WTC11 (cell line): ENCODE data around the gene DCUN1D5. TPM values are rescaled to one million over a fixed set of nuclear protein-coding genes. Genes with fewer than 3 reads are reported as not detected.
"Not testable (repeated sequence)": the region's sequence is repeated elsewhere in the genome, so short reads cannot be mapped to it uniquely, and the experiment has no call there.

Source experiments
- ATAC-seq: fragments of 200-7000 bp; cut with Tn5 transposase; 2 replicates; pipeline ENCODE4 v1.10.0; 2021; ENCODE audit warnings: mild to moderate bottlenecking, moderate library complexity
- CTCF ChIA-PET: fragments of 300-600 bp; sonication (Branson Sonifier 250); formaldehyde crosslinking; loops from one replicate; lab custom pipeline; 2021; ENCODE audit warnings: antibody characterized with exemption; lab: Charles Lee
- POLR2A ChIA-PET: fragments of 350-600 bp; sonication (Branson Sonifier 250); formaldehyde crosslinking; loops from one replicate; lab custom pipeline; 2021; ENCODE audit warnings: antibody characterized with exemption; lab: Charles Lee
- DNase-seq: peaks from one replicate; pipeline ENCODE4 v3.0.0; 2021; ENCODE audit warnings: low spot score
- H3K27ac Mint-ChIP-seq: 2 replicates; pipeline ENCODE4 v1.8.0; 2021; ENCODE audit warnings: mixed read lengths
- H3K27me3 Mint-ChIP-seq: 2 replicates; pipeline ENCODE4 v1.8.0; 2021; ENCODE audit warnings: low read depth, mild to moderate bottlenecking, moderate library complexity, mixed read lengths
- H3K36me3 Mint-ChIP-seq: 2 replicates; pipeline ENCODE4 v1.8.0; 2021; ENCODE audit warnings: mixed read lengths
- H3K4me1 Mint-ChIP-seq: 2 replicates; pipeline ENCODE4 v1.8.0; 2022; ENCODE audit warnings: mixed read lengths
- H3K4me3 Mint-ChIP-seq: 2 replicates; pipeline ENCODE4 v1.8.0; 2021; ENCODE audit warnings: mild to moderate bottlenecking, moderate library complexity, mixed read lengths
- H3K9me3 Mint-ChIP-seq: 2 replicates; pipeline ENCODE4 v1.8.0; 2021; ENCODE audit warnings: mixed read lengths
- ATF1 ChIP-seq: sonication (generic); formaldehyde crosslinking; IDR thresholded peaks from 2 replicates; pipeline ENCODE4 v1.8.1; 2023; ENCODE audit warnings: mild to moderate bottlenecking, moderate library complexity, missing genetic modification reagents
- CBFB ChIP-seq: sonication (generic); formaldehyde crosslinking; IDR thresholded peaks from 2 replicates; pipeline ENCODE4 v1.8.1; 2022; ENCODE audit warnings: mild to moderate bottlenecking, low read depth, missing genetic modification reagents
- ELF4 ChIP-seq: sonication (generic); formaldehyde crosslinking; IDR thresholded peaks from 2 replicates; pipeline ENCODE4 v1.8.1; 2022; ENCODE audit warnings: low read depth, mild to moderate bottlenecking, moderate library complexity, missing genetic modification reagents
- EMX1 ChIP-seq: fragments of 250-450 bp; sonication (Bioruptor Pico); IDR thresholded peaks from 2 replicates; pipeline ENCODE4 v1.8.0; 2021; ENCODE audit warnings: mild to moderate bottlenecking
- KAT7 ChIP-seq: sonication (generic); formaldehyde crosslinking; IDR thresholded peaks from 2 replicates; pipeline ENCODE4 v1.8.1; 2023; ENCODE audit warnings: missing genetic modification reagents, mild to moderate bottlenecking, borderline replicate concordance
- SMAD3 ChIP-seq: sonication (generic); formaldehyde crosslinking; IDR thresholded peaks from 2 replicates; pipeline ENCODE4 v1.8.0; 2022; ENCODE audit warnings: missing genetic modification reagents, mild to moderate bottlenecking, borderline replicate concordance
- TP53 ChIP-seq: sonication (generic); formaldehyde crosslinking; IDR thresholded peaks from 2 replicates; pipeline ENCODE4 v1.8.1; 2023; ENCODE audit warnings: mild to moderate bottlenecking, missing genetic modification reagents
- ZNF121 ChIP-seq: sonication (generic); formaldehyde crosslinking; IDR thresholded peaks from 2 replicates; pipeline ENCODE4 v1.8.0; 2023; ENCODE audit warnings: missing genetic modification reagents
- ZNF396 ChIP-seq: fragments of 250-450 bp; sonication (Bioruptor Pico); IDR thresholded peaks from 2 replicates; pipeline ENCODE4 v1.8.0; 2021; ENCODE audit warnings: mild to moderate bottlenecking, moderate library complexity, borderline replicate concordance
- ZNF423 ChIP-seq: fragments of 250-450 bp; sonication (Bioruptor Pico); IDR thresholded peaks from 2 replicates; pipeline ENCODE4 v2.1.2; 2022; ENCODE audit warnings: mild to moderate bottlenecking, moderate library complexity
- total RNA-seq: library from RNA; stranded (reverse); gene quantifications from 3 replicates; pipeline ENCODE4 v1.2.3, GENCODE V29; 2021
- TF ChIP-seq, protein P1 (sequence below): sonication (generic); formaldehyde crosslinking; IDR thresholded peaks from 2 replicates; pipeline ENCODE4 v1.8.1; 2022; ENCODE audit warnings: low read depth, mild to moderate bottlenecking, moderate library complexity, missing genetic modification reagents, borderline replicate concordance
- TF ChIP-seq, protein P2 (sequence below): sonication (generic); formaldehyde crosslinking; IDR thresholded peaks from 2 replicates; pipeline ENCODE4 v1.8.1; 2023; ENCODE audit warnings: mild to moderate bottlenecking, missing genetic modification reagents, moderate library complexity
- TF ChIP-seq, protein P3 (sequence below): fragments of 250-450 bp; sonication (Bioruptor Pico); IDR thresholded peaks from 2 replicates; pipeline ENCODE4 v1.8.0; 2021; ENCODE audit warnings: mild to moderate bottlenecking
- TF ChIP-seq, protein P4 (sequence below): fragments of 200-600 bp; IDR thresholded peaks from 2 replicates; pipeline ENCODE4 v1.8.0; 2022; ENCODE audit warnings: antibody characterized with exemption
- TF ChIP-seq, protein P5 (sequence below): sonication (generic); formaldehyde crosslinking; IDR thresholded peaks from 2 replicates; pipeline ENCODE4 v1.8.1; 2022; ENCODE audit warnings: missing genetic modification reagents, borderline replicate concordance
- TF ChIP-seq, protein P6 (sequence below): sonication (generic); formaldehyde crosslinking; conservative IDR thresholded peaks from 2 replicates; pipeline ENCODE4 v1.8.1; 2023; ENCODE audit warnings: mild to moderate bottlenecking, low read depth, missing genetic modification reagents, moderate library complexity

Gene DCUN1D5
- total RNA-seq, 1 experiment from 2014 or later: 98.2 TPM

DNA sequence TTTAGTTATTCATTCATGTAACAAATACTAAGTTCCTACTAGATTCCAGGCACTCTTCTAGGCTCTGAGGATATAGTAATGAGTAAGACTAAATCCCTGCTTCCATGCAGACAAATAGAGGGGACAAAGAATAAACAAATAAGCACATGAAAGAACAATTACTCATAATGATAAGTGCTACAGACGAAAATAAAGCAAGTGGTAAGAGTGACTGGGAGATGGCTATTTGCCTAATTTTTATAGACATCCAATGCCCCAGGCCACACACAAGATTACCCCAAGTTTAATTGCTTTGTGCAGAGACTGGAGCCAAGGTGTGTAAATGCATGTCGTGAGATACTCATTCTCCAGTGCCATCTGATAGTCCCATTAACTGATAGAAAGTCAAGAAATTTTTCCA is 62.6 kb downstream of the DCUN1D5 start:
- H3K4me1 Mint-ChIP-seq: no peaks in the 10 kb centered on the region
- no peak overlapping the region for H3K27ac Mint-ChIP-seq

DNA sequence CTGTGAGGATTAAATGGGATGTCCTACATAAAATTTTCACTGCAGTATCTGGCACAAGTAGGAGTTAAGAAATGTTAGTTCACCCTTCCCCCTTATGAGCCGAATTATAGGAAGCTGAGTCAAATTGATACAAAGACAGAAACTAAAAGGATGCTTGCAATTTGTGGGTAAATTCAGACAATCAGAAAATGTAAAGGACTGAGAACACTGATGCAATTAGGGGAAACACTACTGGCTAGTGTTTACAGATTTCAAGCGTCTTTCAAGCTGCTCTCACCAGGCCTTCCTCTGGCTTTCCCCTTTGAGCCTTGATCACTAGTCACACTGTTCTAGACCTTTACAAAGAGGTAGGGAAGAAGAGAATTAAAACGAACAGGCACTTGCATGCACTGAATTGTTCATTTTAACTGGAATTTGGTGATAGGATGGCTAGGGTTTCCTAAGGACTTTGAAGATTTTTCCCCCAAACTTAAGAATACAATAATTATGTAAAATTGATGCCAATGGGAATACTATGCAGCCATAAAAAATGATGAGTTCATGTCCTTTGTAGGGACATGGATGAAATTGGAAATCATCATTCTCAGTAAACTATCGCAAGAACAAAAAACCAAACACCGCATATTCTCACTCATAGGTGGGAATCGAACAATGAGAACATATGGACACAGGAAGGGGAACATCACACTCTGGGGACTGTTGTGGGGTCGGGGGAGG is 63.5 kb downstream of the DCUN1D5 start:
- POLR2A ChIA-PET, ATAC-seq, H3K27me3 Mint-ChIP-seq, DNase-seq, CTCF ChIA-PET, H3K36me3 Mint-ChIP-seq, H3K4me1 Mint-ChIP-seq, H3K4me3 Mint-ChIP-seq, H3K27ac Mint-ChIP-seq: not testable (repeated sequence)
- peaks cover 13% of the 10 kb centered on the region for H3K9me3 Mint-ChIP-seq

More for the DNA sequence above, 62.6 kb downstream of the DCUN1D5 start:
- POLR2A ChIA-PET: no interaction called here
- Mint-ChIP-seq H3K36me3 (no peaks in the 10 kb centered on the region), H3K27me3 (no peaks in the 10 kb centered on the region), H3K9me3 (peaks cover 13% of the 10 kb centered on the region), H3K4me3 (no peak overlapping the region)
- ATAC-seq (no peak), DNase-seq (no peak)
- TF ChIP-seq ZNF121 (no peak), ELF4 (CRISPR knock-in tag) (no peak), ZNF423 (CRISPR knock-in tag) (no peak), ZNF396 (CRISPR knock-in tag) (no peak), SMAD3 (CRISPR knock-in tag) (no peak), EMX1 (CRISPR knock-in tag) (no peak), TP53 (CRISPR knock-in tag) (no peak), CBFB (no peak), ATF1 (CRISPR knock-in tag) (no peak), KAT7 (CRISPR knock-in tag) (no peak)
- TF ChIP-seq, protein P1, sequence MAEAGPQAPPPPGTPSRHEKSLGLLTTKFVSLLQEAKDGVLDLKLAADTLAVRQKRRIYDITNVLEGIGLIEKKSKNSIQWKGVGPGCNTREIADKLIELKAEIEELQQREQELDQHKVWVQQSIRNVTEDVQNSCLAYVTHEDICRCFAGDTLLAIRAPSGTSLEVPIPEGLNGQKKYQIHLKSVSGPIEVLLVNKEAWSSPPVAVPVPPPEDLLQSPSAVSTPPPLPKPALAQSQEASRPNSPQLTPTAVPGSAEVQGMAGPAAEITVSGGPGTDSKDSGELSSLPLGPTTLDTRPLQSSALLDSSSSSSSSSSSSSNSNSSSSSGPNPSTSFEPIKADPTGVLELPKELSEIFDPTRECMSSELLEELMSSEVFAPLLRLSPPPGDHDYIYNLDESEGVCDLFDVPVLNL (CRISPR knock-in tag): no peak
- TF ChIP-seq, protein P2, sequence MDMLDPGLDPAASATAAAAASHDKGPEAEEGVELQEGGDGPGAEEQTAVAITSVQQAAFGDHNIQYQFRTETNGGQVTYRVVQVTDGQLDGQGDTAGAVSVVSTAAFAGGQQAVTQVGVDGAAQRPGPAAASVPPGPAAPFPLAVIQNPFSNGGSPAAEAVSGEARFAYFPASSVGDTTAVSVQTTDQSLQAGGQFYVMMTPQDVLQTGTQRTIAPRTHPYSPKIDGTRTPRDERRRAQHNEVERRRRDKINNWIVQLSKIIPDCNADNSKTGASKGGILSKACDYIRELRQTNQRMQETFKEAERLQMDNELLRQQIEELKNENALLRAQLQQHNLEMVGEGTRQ: no peak
- TF ChIP-seq, protein P3, sequence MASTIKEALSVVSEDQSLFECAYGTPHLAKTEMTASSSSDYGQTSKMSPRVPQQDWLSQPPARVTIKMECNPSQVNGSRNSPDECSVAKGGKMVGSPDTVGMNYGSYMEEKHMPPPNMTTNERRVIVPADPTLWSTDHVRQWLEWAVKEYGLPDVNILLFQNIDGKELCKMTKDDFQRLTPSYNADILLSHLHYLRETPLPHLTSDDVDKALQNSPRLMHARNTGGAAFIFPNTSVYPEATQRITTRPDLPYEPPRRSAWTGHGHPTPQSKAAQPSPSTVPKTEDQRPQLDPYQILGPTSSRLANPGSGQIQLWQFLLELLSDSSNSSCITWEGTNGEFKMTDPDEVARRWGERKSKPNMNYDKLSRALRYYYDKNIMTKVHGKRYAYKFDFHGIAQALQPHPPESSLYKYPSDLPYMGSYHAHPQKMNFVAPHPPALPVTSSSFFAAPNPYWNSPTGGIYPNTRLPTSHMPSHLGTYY (CRISPR knock-in tag): no peak
- TF ChIP-seq, protein P4, sequence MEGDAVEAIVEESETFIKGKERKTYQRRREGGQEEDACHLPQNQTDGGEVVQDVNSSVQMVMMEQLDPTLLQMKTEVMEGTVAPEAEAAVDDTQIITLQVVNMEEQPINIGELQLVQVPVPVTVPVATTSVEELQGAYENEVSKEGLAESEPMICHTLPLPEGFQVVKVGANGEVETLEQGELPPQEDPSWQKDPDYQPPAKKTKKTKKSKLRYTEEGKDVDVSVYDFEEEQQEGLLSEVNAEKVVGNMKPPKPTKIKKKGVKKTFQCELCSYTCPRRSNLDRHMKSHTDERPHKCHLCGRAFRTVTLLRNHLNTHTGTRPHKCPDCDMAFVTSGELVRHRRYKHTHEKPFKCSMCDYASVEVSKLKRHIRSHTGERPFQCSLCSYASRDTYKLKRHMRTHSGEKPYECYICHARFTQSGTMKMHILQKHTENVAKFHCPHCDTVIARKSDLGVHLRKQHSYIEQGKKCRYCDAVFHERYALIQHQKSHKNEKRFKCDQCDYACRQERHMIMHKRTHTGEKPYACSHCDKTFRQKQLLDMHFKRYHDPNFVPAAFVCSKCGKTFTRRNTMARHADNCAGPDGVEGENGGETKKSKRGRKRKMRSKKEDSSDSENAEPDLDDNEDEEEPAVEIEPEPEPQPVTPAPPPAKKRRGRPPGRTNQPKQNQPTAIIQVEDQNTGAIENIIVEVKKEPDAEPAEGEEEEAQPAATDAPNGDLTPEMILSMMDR: no peak
- TF ChIP-seq, protein P5, sequence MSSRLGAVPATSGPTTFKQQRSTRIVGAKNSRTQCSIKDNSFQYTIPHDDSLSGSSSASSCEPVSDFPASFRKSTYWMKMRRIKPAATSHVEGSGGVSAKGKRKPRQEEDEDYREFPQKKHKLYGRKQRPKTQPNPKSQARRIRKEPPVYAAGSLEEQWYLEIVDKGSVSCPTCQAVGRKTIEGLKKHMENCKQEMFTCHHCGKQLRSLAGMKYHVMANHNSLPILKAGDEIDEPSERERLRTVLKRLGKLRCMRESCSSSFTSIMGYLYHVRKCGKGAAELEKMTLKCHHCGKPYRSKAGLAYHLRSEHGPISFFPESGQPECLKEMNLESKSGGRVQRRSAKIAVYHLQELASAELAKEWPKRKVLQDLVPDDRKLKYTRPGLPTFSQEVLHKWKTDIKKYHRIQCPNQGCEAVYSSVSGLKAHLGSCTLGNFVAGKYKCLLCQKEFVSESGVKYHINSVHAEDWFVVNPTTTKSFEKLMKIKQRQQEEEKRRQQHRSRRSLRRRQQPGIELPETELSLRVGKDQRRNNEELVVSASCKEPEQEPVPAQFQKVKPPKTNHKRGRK: no peak
- TF ChIP-seq, protein P6, sequence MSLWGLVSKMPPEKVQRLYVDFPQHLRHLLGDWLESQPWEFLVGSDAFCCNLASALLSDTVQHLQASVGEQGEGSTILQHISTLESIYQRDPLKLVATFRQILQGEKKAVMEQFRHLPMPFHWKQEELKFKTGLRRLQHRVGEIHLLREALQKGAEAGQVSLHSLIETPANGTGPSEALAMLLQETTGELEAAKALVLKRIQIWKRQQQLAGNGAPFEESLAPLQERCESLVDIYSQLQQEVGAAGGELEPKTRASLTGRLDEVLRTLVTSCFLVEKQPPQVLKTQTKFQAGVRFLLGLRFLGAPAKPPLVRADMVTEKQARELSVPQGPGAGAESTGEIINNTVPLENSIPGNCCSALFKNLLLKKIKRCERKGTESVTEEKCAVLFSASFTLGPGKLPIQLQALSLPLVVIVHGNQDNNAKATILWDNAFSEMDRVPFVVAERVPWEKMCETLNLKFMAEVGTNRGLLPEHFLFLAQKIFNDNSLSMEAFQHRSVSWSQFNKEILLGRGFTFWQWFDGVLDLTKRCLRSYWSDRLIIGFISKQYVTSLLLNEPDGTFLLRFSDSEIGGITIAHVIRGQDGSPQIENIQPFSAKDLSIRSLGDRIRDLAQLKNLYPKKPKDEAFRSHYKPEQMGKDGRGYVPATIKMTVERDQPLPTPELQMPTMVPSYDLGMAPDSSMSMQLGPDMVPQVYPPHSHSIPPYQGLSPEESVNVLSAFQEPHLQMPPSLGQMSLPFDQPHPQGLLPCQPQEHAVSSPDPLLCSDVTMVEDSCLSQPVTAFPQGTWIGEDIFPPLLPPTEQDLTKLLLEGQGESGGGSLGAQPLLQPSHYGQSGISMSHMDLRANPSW: no peak
- CTCF ChIA-PET: no interaction called here
